ENCODE data around the gene ZBTB40. TPM values are rescaled to one million over a fixed set of nuclear protein-coding genes. Genes with fewer than 3 reads are reported as not detected.

The ZBTB40 gene
- total and polyA plus RNA-seq, 5 experiments from 2014 or later: 1.4 to 67.2 (median 4.8) TPM

- Mint-ChIP-seq H3K4me1 (peaks cover 38 to 81% (median 76%) of the 10 kb centered on the region in 4 donors), H3K27ac (peak overlapping the region in 1 of 10 donors; percentile 55), H3K9me3 (no peaks in the 10 kb centered on the region), H3K27me3 (no peaks in the 10 kb centered on the region), H3K36me3 (peaks cover 0 to 20% (median 2%) of the 10 kb centered on the region in 3 donors), H3K4me3 (no peak overlapping the region)
- POLR2A ChIA-PET: interaction anchor here (0.6 kb wide), 1 partner anchor 1225 kb away, joined by 3 read pairs; no protein-coding TSS in a partner anchor
- DNase-seq (no peak), ATAC-seq (no peak)
Observed at GRCh38 chr1:22457836-22458235, 6.2 kb downstream of the ZBTB40 start.

GRCh38 chr1:22461100-22461499, 9.4 kb downstream of the ZBTB40 start:
- Mint-ChIP-seq H3K27me3 (no peaks in the 10 kb centered on the region), H3K36me3 (peaks cover 0 to 14% (median 12%) of the 10 kb centered on the region in 3 donors), H3K4me3 (peak overlapping the region in 3 of 10 donors; percentile 11 to 33 (median 24)), H3K27ac (peak overlapping the region in 3 of 10 donors; percentile 0 to 36 (median 25)), H3K4me1 (peaks cover 27 to 69% (median 63%) of the 10 kb centered on the region in 4 donors), H3K9me3 (peaks cover 0 to 4% (median 0%) of the 10 kb centered on the region in 9 donors)
- no peak for ATAC-seq
- DNase-seq: no peak
- POLR2A ChIA-PET: interaction anchor here (0.5 to 1.2 kb wide), 2 partner anchors 10 to 20 kb away, joined by 3 to 5 read pairs; partner anchors contain the start of gene ZBTB40

- H3K36me3 Mint-ChIP-seq: peaks cover 0 to 12% (median 9%) of the 10 kb centered on the region in 3 donors
- DNase-seq (no peak), ATAC-seq (peak in 1 of 2 donors; percentile 66)
- H3K27me3 Mint-ChIP-seq: no peaks in the 10 kb centered on the region
- peaks cover 23 to 62% (median 60%) of the 10 kb centered on the region in 4 donors for H3K4me1 Mint-ChIP-seq
- H3K27ac Mint-ChIP-seq: peak overlapping the region in 3 of 10 donors; percentile 0 to 36 (median 25)
- peaks cover 0 to 4% (median 0%) of the 10 kb centered on the region in 9 donors for H3K9me3 Mint-ChIP-seq
- POLR2A ChIA-PET: interaction anchor here (0.5 to 1.2 kb wide), 2 partner anchors 10 to 21 kb away, joined by 3 to 5 read pairs; partner anchors contain the start of gene ZBTB40
- peak overlapping the region in 3 of 10 donors; percentile 3 to 33 (median 24) for H3K4me3 Mint-ChIP-seq
Observed at GRCh38 chr1:22461678-22462527, 10.3 kb downstream of the ZBTB40 start.

GRCh38 chr1:22462928-22463327, 11.3 kb downstream of the ZBTB40 start:
- H3K4me1 Mint-ChIP-seq: peaks cover 22 to 59% (median 55%) of the 10 kb centered on the region in 4 donors
- H3K4me3 Mint-ChIP-seq: no peak overlapping the region

GRCh38 chr1:22465015-22465565, 13.4 kb downstream of the ZBTB40 start:
- no peak overlapping the region for H3K4me3 Mint-ChIP-seq

More at GRCh38 chr1:22462928-22463327, 11.3 kb downstream of the ZBTB40 start:
- no peak for ATAC-seq
- POLR2A ChIA-PET: no interaction called here
- Mint-ChIP-seq H3K27ac (no peak overlapping the region), H3K27me3 (no peaks in the 10 kb centered on the region), H3K9me3 (peaks cover 0 to 4% (median 0%) of the 10 kb centered on the region in 9 donors), H3K36me3 (peaks cover 0 to 12% (median 8%) of the 10 kb centered on the region in 3 donors)
- DNase-seq: no peak

GRCh38 chr1:22465671-22466070, 14.0 kb downstream of the ZBTB40 start:
- H3K27me3 Mint-ChIP-seq: no peaks in the 10 kb centered on the region
- H3K4me3 Mint-ChIP-seq: no peak overlapping the region
- peaks cover 23 to 62% (median 50%) of the 10 kb centered on the region in 4 donors for H3K4me1 Mint-ChIP-seq
- ATAC-seq: no peak
- POLR2A ChIA-PET: no interaction called here
- DNase-seq: no peak
- H3K36me3 Mint-ChIP-seq: peaks cover 0 to 12% (median 2%) of the 10 kb centered on the region in 3 donors
- no peak overlapping the region for H3K27ac Mint-ChIP-seq
- peaks cover 0 to 4% (median 0%) of the 10 kb centered on the region in 9 donors for H3K9me3 Mint-ChIP-seq

More at GRCh38 chr1:22465015-22465565, 13.4 kb downstream of the ZBTB40 start:
- H3K27ac Mint-ChIP-seq: no peak overlapping the region
- peaks cover 0 to 12% (median 1%) of the 10 kb centered on the region in 3 donors for H3K36me3 Mint-ChIP-seq
- H3K4me1 Mint-ChIP-seq: peaks cover 20 to 59% (median 49%) of the 10 kb centered on the region in 4 donors
- POLR2A ChIA-PET: interaction anchor here (0.5 to 1.9 kb wide), 2 partner anchors 12 to 431 kb away, joined by 3 to 7 read pairs; no protein-coding TSS in a partner anchor
- no peak for DNase-seq
- no peaks in the 10 kb centered on the region for H3K27me3 Mint-ChIP-seq
- peaks cover 0 to 4% (median 0%) of the 10 kb centered on the region in 9 donors for H3K9me3 Mint-ChIP-seq
- ATAC-seq: no peak

- ATAC-seq: no peak
Observed at GRCh38 chr1:22470227-22470626, 18.6 kb downstream of the ZBTB40 start.

GRCh38 chr1:22471078-22471477, 19.4 kb downstream of the ZBTB40 start:
- Mint-ChIP-seq H3K27ac (peak overlapping the region in 1 of 10 donors; percentile 37), H3K4me1 (peaks cover 29 to 60% (median 47%) of the 10 kb centered on the region in 4 donors), H3K36me3 (peaks cover 0 to 21% (median 3%) of the 10 kb centered on the region in 3 donors), H3K4me3 (no peak overlapping the region), H3K9me3 (peaks cover 0 to under 1% (median 0%) of the 10 kb centered on the region in 9 donors), H3K27me3 (no peaks in the 10 kb centered on the region)
- ATAC-seq (no peak), DNase-seq (no peak)
- POLR2A ChIA-PET: no interaction called here

More at GRCh38 chr1:22470227-22470626, 18.6 kb downstream of the ZBTB40 start:
- POLR2A ChIA-PET: no interaction called here
- DNase-seq: no peak
- Mint-ChIP-seq H3K36me3 (peaks cover 0 to 21% (median 8%) of the 10 kb centered on the region in 3 donors), H3K27ac (peak overlapping the region in 3 of 10 donors; percentile 27 to 57 (median 35)), H3K27me3 (no peaks in the 10 kb centered on the region), H3K4me3 (no peak overlapping the region), H3K9me3 (peaks cover 0 to 4% (median 0%) of the 10 kb centered on the region in 9 donors), H3K4me1 (peaks cover 28 to 59% (median 48%) of the 10 kb centered on the region in 4 donors)

- peak overlapping the region in 2 of 10 donors; percentile 21 to 37 for H3K27ac Mint-ChIP-seq
- H3K4me3 Mint-ChIP-seq: no peak overlapping the region
- no peaks in the 10 kb centered on the region for H3K9me3 Mint-ChIP-seq
- H3K4me1 Mint-ChIP-seq: peaks cover 29 to 59% (median 43%) of the 10 kb centered on the region in 4 donors
- POLR2A ChIA-PET: no interaction called here
- DNase-seq: no peak
- no peak for ATAC-seq
- H3K36me3 Mint-ChIP-seq: peaks cover 0 to 21% (median 3%) of the 10 kb centered on the region in 3 donors
- H3K27me3 Mint-ChIP-seq: no peaks in the 10 kb centered on the region
Observed at GRCh38 chr1:22471610-22472009, 20.0 kb downstream of the ZBTB40 start.

GRCh38 chr1:22472596-22472995, 20.9 kb downstream of the ZBTB40 start:
- H3K4me3 Mint-ChIP-seq: no peak overlapping the region
- peaks cover 0 to under 1% (median 0%) of the 10 kb centered on the region in 9 donors for H3K9me3 Mint-ChIP-seq
- ATAC-seq (no peak), DNase-seq (no peak)
- POLR2A ChIA-PET: no interaction called here
- peaks cover 0 to 25% (median 3%) of the 10 kb centered on the region in 3 donors for H3K36me3 Mint-ChIP-seq
- H3K27ac Mint-ChIP-seq: no peak overlapping the region
- peaks cover 30 to 59% (median 40%) of the 10 kb centered on the region in 4 donors for H3K4me1 Mint-ChIP-seq
- no peaks in the 10 kb centered on the region for H3K27me3 Mint-ChIP-seq

GRCh38 chr1:22473952-22474351, 22.3 kb downstream of the ZBTB40 start:
- H3K9me3 Mint-ChIP-seq: peaks cover 0 to 5% (median 0%) of the 10 kb centered on the region in 9 donors
- POLR2A ChIA-PET: no interaction called here
- H3K36me3 Mint-ChIP-seq: peaks cover under 1 to 31% (median 5%) of the 10 kb centered on the region in 3 donors
- H3K27ac Mint-ChIP-seq: no peak overlapping the region
- H3K27me3 Mint-ChIP-seq: no peaks in the 10 kb centered on the region
- ATAC-seq (no peak), DNase-seq (no peak)
- H3K4me1 Mint-ChIP-seq: peaks cover 24 to 55% (median 36%) of the 10 kb centered on the region in 4 donors
- H3K4me3 Mint-ChIP-seq: no peak overlapping the region

GRCh38 chr1:22476566-22476965, 24.9 kb downstream of the ZBTB40 start:
- H3K4me3 Mint-ChIP-seq: no peak overlapping the region
- H3K36me3 Mint-ChIP-seq: peaks cover 19 to 34% (median 21%) of the 10 kb centered on the region in 3 donors
- H3K27me3 Mint-ChIP-seq: no peaks in the 10 kb centered on the region
- H3K27ac Mint-ChIP-seq: no peak overlapping the region
- POLR2A ChIA-PET: no interaction called here
- H3K9me3 Mint-ChIP-seq: peaks cover 0 to 18% (median 5%) of the 10 kb centered on the region in 9 donors
- peaks cover 25 to 54% (median 34%) of the 10 kb centered on the region in 4 donors for H3K4me1 Mint-ChIP-seq
- no peak for DNase-seq
- no peak for ATAC-seq
